WI38 (cell line): ENCODE data around the gene TMEM14A.
A peak's percentile ranks its signal among the peaks of the same experiment; 100 is the strongest.
"Not testable (repeated sequence)": the region's sequence is repeated elsewhere in the genome, so short reads cannot be mapped to it uniquely, and the experiment has no call there.

Source experiments
- H3K4me3 ChIP-seq: 2 replicates; pipeline ENCODE4 v1.5.1; 2011; ENCODE audit warnings: low read depth, mild to moderate bottlenecking, control low read depth, low read length
- TF ChIP-seq, protein P1 (sequence below): IDR thresholded peaks from 2 replicates; pipeline ENCODE4 v1.5.1; 2012; ENCODE audit warnings: low read depth, mild to moderate bottlenecking, control low read depth, low read length

TMEM14A gene

GRCh38 chr6:52707963-52708680, 37.2 kb downstream of the TMEM14A start:
- no peak overlapping the region for H3K4me3 ChIP-seq
- TF ChIP-seq, protein P1, sequence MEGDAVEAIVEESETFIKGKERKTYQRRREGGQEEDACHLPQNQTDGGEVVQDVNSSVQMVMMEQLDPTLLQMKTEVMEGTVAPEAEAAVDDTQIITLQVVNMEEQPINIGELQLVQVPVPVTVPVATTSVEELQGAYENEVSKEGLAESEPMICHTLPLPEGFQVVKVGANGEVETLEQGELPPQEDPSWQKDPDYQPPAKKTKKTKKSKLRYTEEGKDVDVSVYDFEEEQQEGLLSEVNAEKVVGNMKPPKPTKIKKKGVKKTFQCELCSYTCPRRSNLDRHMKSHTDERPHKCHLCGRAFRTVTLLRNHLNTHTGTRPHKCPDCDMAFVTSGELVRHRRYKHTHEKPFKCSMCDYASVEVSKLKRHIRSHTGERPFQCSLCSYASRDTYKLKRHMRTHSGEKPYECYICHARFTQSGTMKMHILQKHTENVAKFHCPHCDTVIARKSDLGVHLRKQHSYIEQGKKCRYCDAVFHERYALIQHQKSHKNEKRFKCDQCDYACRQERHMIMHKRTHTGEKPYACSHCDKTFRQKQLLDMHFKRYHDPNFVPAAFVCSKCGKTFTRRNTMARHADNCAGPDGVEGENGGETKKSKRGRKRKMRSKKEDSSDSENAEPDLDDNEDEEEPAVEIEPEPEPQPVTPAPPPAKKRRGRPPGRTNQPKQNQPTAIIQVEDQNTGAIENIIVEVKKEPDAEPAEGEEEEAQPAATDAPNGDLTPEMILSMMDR = no peak

DNA sequence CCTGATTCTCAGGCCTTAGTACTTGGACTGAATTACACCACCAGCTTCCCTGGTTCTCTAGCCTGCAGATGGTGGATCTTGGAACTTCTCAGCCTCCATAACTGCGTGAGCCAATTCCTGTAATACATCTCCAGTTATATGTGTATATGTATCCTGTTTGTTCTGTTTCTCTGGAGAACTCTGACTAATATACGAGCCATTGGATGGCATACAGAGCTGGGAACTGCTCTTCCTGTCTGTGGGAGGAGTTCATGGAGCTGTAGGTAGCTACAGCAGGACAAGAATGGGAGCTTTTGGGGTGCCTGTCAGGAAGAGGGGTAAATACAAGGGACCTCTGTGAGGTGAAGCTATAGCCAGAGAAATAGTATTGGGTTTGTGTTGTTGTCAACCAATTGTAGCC, 41.2 kb downstream of the TMEM14A start:
- no peak overlapping the region for H3K4me3 ChIP-seq
- TF ChIP-seq, protein P1 = no peak

DNA sequence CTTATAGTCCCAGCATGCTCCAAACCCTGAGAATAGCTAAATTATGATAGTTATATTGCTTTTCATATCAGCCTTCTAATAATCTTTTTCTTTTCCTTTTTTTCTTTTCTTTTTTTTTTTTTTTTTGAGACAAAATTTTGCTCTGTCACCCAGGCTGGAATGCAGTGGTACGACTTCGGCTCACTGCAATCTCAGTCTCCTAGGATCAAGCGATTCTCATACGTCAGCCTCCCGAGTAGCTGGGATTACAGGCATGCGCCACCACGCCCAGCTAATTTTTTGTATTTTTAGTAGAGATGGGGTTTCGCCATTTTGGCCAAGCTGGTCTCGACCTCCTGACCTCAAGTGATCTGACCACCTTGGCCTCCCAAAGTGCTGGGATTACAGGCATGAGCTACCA, 43.8 kb downstream of the TMEM14A start:
- not testable (repeated sequence) for H3K4me3 ChIP-seq

DNA sequence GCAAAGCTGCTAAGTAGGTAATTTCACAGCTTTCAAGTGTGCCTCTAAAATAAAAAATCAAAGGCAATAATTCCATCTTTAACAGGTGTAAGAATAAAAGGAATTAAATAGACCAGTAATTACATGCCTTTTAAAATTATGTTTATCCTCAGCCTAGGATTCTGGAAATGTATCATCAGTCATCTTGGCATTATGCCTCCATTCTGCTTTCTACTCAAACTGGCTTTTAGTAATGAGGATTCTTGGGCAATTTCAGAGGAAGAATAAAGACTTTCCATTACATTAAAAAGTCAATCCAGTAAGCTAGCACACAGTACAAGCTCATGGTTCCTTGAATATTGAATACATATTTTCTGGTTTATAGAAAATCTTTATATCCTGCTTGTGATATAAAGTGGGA, 47.6 kb downstream of the TMEM14A start:
- TF ChIP-seq, protein P1 = no peak
- H3K4me3 ChIP-seq = no peak overlapping the region

DNA sequence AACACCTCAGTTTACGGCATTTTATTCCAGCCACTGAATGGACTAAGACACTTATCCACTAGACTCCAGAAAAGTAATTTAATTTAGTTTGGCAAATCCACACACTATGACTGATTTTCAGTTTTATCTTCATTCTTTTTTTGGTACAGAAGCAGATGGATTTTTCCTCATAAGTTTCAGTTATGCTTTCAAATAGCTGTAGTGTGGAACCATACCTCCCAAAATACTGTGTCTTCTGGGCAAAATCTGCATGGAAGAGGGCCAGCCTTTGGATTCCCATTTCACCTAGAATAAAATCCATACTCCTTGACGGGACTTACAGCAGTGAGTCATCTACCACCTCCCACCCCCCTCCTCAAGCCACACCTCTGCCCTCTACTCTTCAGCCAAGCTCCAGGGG, 49.4 kb downstream of the TMEM14A start:
- TF ChIP-seq, protein P1 = no peak
- no peak overlapping the region for H3K4me3 ChIP-seq

DNA sequence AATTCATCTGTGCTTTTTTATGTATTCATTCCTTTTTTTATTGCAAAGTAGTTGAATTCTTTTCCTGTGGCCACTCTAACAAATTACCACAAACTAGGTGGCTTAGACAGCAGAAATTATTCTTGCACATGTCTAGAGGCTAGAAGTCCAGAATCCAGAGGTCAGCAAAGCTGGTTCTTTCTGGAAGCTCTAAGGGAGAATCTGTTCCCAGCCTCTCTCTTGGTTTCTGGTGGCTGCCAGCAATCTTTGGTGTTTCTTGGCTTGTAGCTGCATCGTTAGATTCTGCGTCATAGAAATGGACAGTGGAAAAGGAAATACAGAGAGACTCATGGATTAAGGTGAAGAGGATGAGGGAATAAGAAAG, 53.1 kb downstream of the TMEM14A start:
- TF ChIP-seq, protein P1 = no peak
- H3K4me3 ChIP-seq = no peak overlapping the region

- H3K4me3 ChIP-seq = no peak overlapping the region
- TF ChIP-seq, protein P1 = peak; percentile 61; the same call in 1 of the 2 replicates
Observed at GRCh38 chr6:52724406-52725121, 53.7 kb downstream of the TMEM14A start.

- no peak overlapping the region for H3K4me3 ChIP-seq
- TF ChIP-seq, protein P1 = no peak
Observed at GRCh38 chr6:52725143-52725534, 54.2 kb downstream of the TMEM14A start.
